HG02798 (cell line): Measurements from ENCODE around the gene TSC2.

Experiments used
- ATAC-seq: cut with Tn5 transposase; IDR thresholded peaks from one replicate; pipeline ENCODE4 v1.9.1; 2021; ENCODE audit warnings: mild to moderate bottlenecking; ENCODE audit not compliant: unreplicated experiment, poor library complexity

Gene TSC2

GRCh38 chr16:2082171-2082982, 34.6 kb downstream of the TSC2 start:
- no peak for ATAC-seq

GRCh38 chr16:2082983-2083364, 35.2 kb downstream of the TSC2 start:
- ATAC-seq = no peak

- no peak for ATAC-seq
These were observed 35.6 kb downstream of the TSC2 start for GRCh38 chr16:2083409-2083808.

- no peak for ATAC-seq
These were observed 36.3 kb downstream of the TSC2 start for GRCh38 chr16:2083876-2084780.

GRCh38 chr16:2084895-2085625, 37.3 kb downstream of the TSC2 start:
- no peak for ATAC-seq

- ATAC-seq = no peak
These were observed 37.9 kb downstream of the TSC2 start for GRCh38 chr16:2085669-2086068.

GRCh38 chr16:2086106-2086742, 38.4 kb downstream of the TSC2 start:
- ATAC-seq = no peak

- no peak for ATAC-seq
These were observed 39.3 kb downstream of the TSC2 start for GRCh38 chr16:2086812-2087747.

- no peak for ATAC-seq
These were observed 40.2 kb downstream of the TSC2 start for GRCh38 chr16:2087748-2088631.

GRCh38 chr16:2088759-2089358, 41.1 kb downstream of the TSC2 start:
- ATAC-seq = no peak

GRCh38 chr16:2089706-2090480, 42.1 kb downstream of the TSC2 start:
- ATAC-seq = no peak

- no peak for ATAC-seq
These were observed 42.6 kb downstream of the TSC2 start for GRCh38 chr16:2090481-2090776.

GRCh38 chr16:2090777-2091546, 43.2 kb downstream of the TSC2 start:
- ATAC-seq = no peak

- ATAC-seq = no peak
These were observed 43.9 kb downstream of the TSC2 start for GRCh38 chr16:2091547-2092255.

GRCh38 chr16:2092256-2092620, 44.5 kb downstream of the TSC2 start:
- no peak for ATAC-seq

GRCh38 chr16:2092866-2093265, 45.1 kb downstream of the TSC2 start:
- ATAC-seq = no peak
